H1 (cell line): Measurements from ENCODE around the gene ZNF212. TPM values are rescaled to one million over a fixed set of nuclear protein-coding genes. Genes with fewer than 3 reads are reported as not detected.

Source experiments
- CTCF ChIA-PET: fragments of 300-600 bp; sonication (Branson Sonifier 250); formaldehyde crosslinking; loops from one replicate; lab custom pipeline; 2021; ENCODE audit not compliant: partially characterized antibody; lab: Charles Lee
- POLR2A ChIA-PET: fragments of 300-600 bp; sonication (Branson Sonifier 250); formaldehyde crosslinking; loops from one replicate; lab custom pipeline; 2021; ENCODE audit warnings: inconsistent platforms; ENCODE audit not compliant: partially characterized antibody; lab: Charles Lee
- DNase-seq, 2 experiments: peaks; one replicate each; pipeline versions ENCODE4 v3.0.0 to v3.0.0-alpha.2; 2010 to 2022; ENCODE audit warnings: low spot score in 2 of 2, low read depth in 1 of 2, mixed read lengths in 1 of 2
- FAIRE-seq: peaks from 2 replicates; lab custom pipeline; 2011; peaks lifted over from hg19 to GRCh38; lab: Jason Lieb, UNC
- H2AFZ ChIP-seq: 2 replicates; pipeline ENCODE4 v1.8.1; 2012; ENCODE audit warnings: low read length, inconsistent platforms
- H2AK5ac ChIP-seq: 2 replicates; pipeline ENCODE4 v1.6.1; 2013; ENCODE audit warnings: low read depth, low read length
- H2BK120ac ChIP-seq: replicated peaks from 2 replicates; pipeline ENCODE3; 2013; ENCODE audit warnings: low read depth, low read length, inconsistent platforms
- H2BK12ac ChIP-seq: 2 replicates; pipeline ENCODE4 v1.6.1; 2013; ENCODE audit warnings: low read depth, low read length
- H2BK15ac ChIP-seq: 2 replicates; pipeline ENCODE4 v1.6.1; 2013; ENCODE audit warnings: low read length
- H2BK20ac ChIP-seq: 2 replicates; pipeline ENCODE4 v1.6.1; 2013; ENCODE audit warnings: low read length
- H2BK5ac ChIP-seq: 2 replicates; pipeline ENCODE4 v1.6.1; 2013; ENCODE audit warnings: low read depth, low read length
- H3K14ac ChIP-seq: 2 replicates; pipeline ENCODE4 v1.6.1; 2013; ENCODE audit warnings: inconsistent platforms; ENCODE audit not compliant: insufficient read length
- H3K18ac ChIP-seq: 2 replicates; pipeline ENCODE4 v1.6.1; 2013; ENCODE audit warnings: low read length; ENCODE audit errors: extremely low read depth
- H3K23ac ChIP-seq: 2 replicates; pipeline ENCODE4 v1.6.1; 2013; ENCODE audit warnings: inconsistent platforms; ENCODE audit not compliant: insufficient read length
- H3K23me2 ChIP-seq: 2 replicates; pipeline ENCODE4 v1.6.1; 2013; ENCODE audit warnings: low read depth, low read length
- H3K27ac ChIP-seq: 2 replicates; pipeline ENCODE4 v1.6.1; 2011; ENCODE audit warnings: low read depth, low read length, inconsistent platforms
- H3K27me3 ChIP-seq, 4 experiments: replicated peaks in 1 of 4; 1 replicate in 1 of 4; 2 replicates in 3 of 4; pipeline versions ENCODE4 v1.6.1 to v1.8.1; 2011 to 2013; ENCODE audit warnings: low read length in 3 of 4, mild to moderate bottlenecking in 3 of 4, inconsistent platforms in 2 of 4, mixed read lengths in 2 of 4, moderate library complexity in 1 of 4; ENCODE audit not compliant: control insufficient read depth in 3 of 4, insufficient read depth in 3 of 4; ENCODE audit errors: extremely low read depth in 1 of 4
- H3K36me3 ChIP-seq, 4 experiments: 2 replicates each; pipeline versions ENCODE4 v1.6.1 to v1.8.1; 2011 to 2013; ENCODE audit warnings: mild to moderate bottlenecking in 4 of 4, low read length in 3 of 4, moderate library complexity in 2 of 4, control low read depth in 1 of 4, inconsistent platforms in 1 of 4; ENCODE audit not compliant: insufficient read depth in 4 of 4, control insufficient read depth in 2 of 4
- H3K4ac ChIP-seq: replicated peaks from 2 replicates; pipeline ENCODE3; 2013; ENCODE audit warnings: low read length, low read depth, mixed read lengths, inconsistent platforms; ENCODE audit not compliant: insufficient read length
- H3K4me1 ChIP-seq, 4 experiments: replicated peaks in 1 of 4; 1 replicate in 1 of 4; 2 replicates in 3 of 4; pipeline versions ENCODE4 v1.6.1 to v1.8.1; 2011 to 2013; ENCODE audit warnings: low read length in 3 of 4, inconsistent platforms in 2 of 4, mixed read lengths in 1 of 4; ENCODE audit not compliant: insufficient read depth in 4 of 4, control insufficient read depth in 3 of 4
- H3K4me2 ChIP-seq, 2 experiments: 2 replicates each; pipeline versions ENCODE4 v1.6.1 to v1.8.1; 2011 to 2013; ENCODE audit warnings: low read depth in 2 of 2, low read length in 2 of 2, control low read depth in 1 of 2, inconsistent platforms in 1 of 2, mild to moderate bottlenecking in 1 of 2; ENCODE audit not compliant: insufficient read depth in 1 of 2
- H3K4me3 ChIP-seq, 4 experiments: fragments of 200-600, 300-600 bp in 1 of 4; sonication (generic), shearing (Covaris generic), sonication (Bioruptor Twin) in 1 of 4; 2 replicates each; pipeline versions ENCODE4 v1.5.1 to v1.8.1; 2011 to 2016; ENCODE audit warnings: low read length in 4 of 4, low read depth in 3 of 4, control low read depth in 2 of 4, inconsistent platforms in 2 of 4, mild to moderate bottlenecking in 2 of 4, mixed read lengths in 1 of 4, moderate library complexity in 1 of 4; ENCODE audit not compliant: insufficient read depth in 2 of 4; ENCODE audit errors: extremely low read depth in 1 of 4
- H3K56ac ChIP-seq: replicated peaks from 2 replicates; pipeline ENCODE3; 2013; ENCODE audit warnings: low read depth, mild to moderate bottlenecking, mixed read lengths, low read length, inconsistent platforms; ENCODE audit not compliant: insufficient read length
- H3K79me1 ChIP-seq: 2 replicates; pipeline ENCODE4 v1.6.1; 2013; ENCODE audit warnings: low read depth, low read length, control low read depth
- H3K79me2 ChIP-seq, 2 experiments: 2 replicates each; pipeline versions ENCODE4 v1.6.1 to v1.8.1; 2012 to 2013; ENCODE audit warnings: low read length in 2 of 2, mild to moderate bottlenecking in 2 of 2, inconsistent platforms in 1 of 2; ENCODE audit not compliant: insufficient read depth in 2 of 2, control insufficient read depth in 1 of 2
- H3K9ac ChIP-seq, 4 experiments: replicated peaks in 1 of 4; 1 replicate in 1 of 4; 2 replicates in 3 of 4; pipeline versions ENCODE4 v1.6.1 to v1.8.1; 2011 to 2013; ENCODE audit warnings: low read depth in 3 of 4, low read length in 3 of 4, control low read depth in 2 of 4, mild to moderate bottlenecking in 2 of 4, moderate library complexity in 2 of 4, inconsistent platforms in 1 of 4; ENCODE audit errors: extremely low read depth in 1 of 4
- H3K9me3 ChIP-seq, 2 experiments: 2 replicates each; pipeline versions ENCODE4 v1.6.1 to v1.8.1; 2012 to 2013; ENCODE audit warnings: mild to moderate bottlenecking in 2 of 2, moderate library complexity in 2 of 2, control low read depth in 1 of 2, inconsistent platforms in 1 of 2, low read depth in 1 of 2, low read length in 1 of 2, mixed read lengths in 1 of 2; ENCODE audit not compliant: insufficient read depth in 2 of 2
- H4K20me1 ChIP-seq, 2 experiments: replicated peaks in 1 of 2; 2 replicates each; pipeline versions ENCODE3 to v1.8.1; 2011 to 2013; ENCODE audit warnings: inconsistent platforms in 2 of 2, low read length in 2 of 2, mild to moderate bottlenecking in 1 of 2; ENCODE audit not compliant: insufficient read depth in 2 of 2, control insufficient read depth in 1 of 2
- H4K5ac ChIP-seq: 2 replicates; pipeline ENCODE4 v1.6.1; 2013; ENCODE audit warnings: low read length, low read depth, mixed read lengths, inconsistent platforms; ENCODE audit not compliant: insufficient read length
- H4K8ac ChIP-seq: 2 replicates; pipeline ENCODE4 v1.8.0; 2013; ENCODE audit warnings: mild to moderate bottlenecking, moderate library complexity, low read length, inconsistent platforms; ENCODE audit not compliant: insufficient read depth; ENCODE audit errors: extremely low read depth
- H4K91ac ChIP-seq: replicated peaks from 2 replicates; pipeline ENCODE3; 2013; ENCODE audit warnings: low read length, mixed read lengths, inconsistent platforms; ENCODE audit not compliant: insufficient read length
- POLR2AphosphoS5 ChIP-seq: IDR thresholded peaks from 2 replicates; pipeline ENCODE4 v1.6.1; 2011; ENCODE audit warnings: low read depth, low read length
- WGBS, 2 experiments: shearing (Covaris generic) in 1 of 2; methylation state at CpG; one replicate each; pipeline versions ENCODE4 v1.1.6 to v1.1.7; 2013 to 2015; ENCODE audit warnings: low lambda C conversion rate in 2 of 2, mixed read lengths in 2 of 2, inconsistent platforms in 1 of 2, low coverage in 1 of 2, missing lambda C conversion rate in 1 of 2; ENCODE audit not compliant: insufficient replicate concordance in 2 of 2, insufficient coverage in 1 of 2, insufficient read length in 1 of 2; ENCODE audit errors: extremely low coverage in 1 of 2, missing lambda C conversion rate in 1 of 2; 5-methylcytosine and 5-hydroxymethylcytosine counted together
- polyA plus RNA-seq, 7 experiments: library from polyadenylated mRNA; depleted of rRNA in 3 of 7; stranded (reverse) in 5 of 7; unstranded in 2 of 7; fragments of >200 nt in 5 of 7; fragments of 200-250 nt in 2 of 7; gene quantifications; 1 replicate in 5 of 7; 2 replicates in 1 of 7; 4 replicates in 1 of 7; pipeline versions ENCODE4 v1.2.1 to v1.2.3, GENCODE V29; 2011 to 2013; ENCODE audit warnings: missing spikeins in 2 of 7, mixed read lengths in 2 of 7
- total RNA-seq: library from RNA; stranded (reverse); fragmentation: NEBNext Ultra II Directional; extraction: Animal tissue kit (Norgen Biotek cat#: 25700); gene quantifications from 2 replicates; pipeline ENCODE4 v1.2.1, GENCODE V29; 2021

ZNF212 gene
- total and polyA plus RNA-seq, 2 of the 8 experiments (the other 6 are each of a cell fraction or from before 2014, with no cell fraction given) = 6.7 to 19.3 TPM

GRCh38 chr7:149283321-149283720 lies 43.9 kb downstream of the ZNF212 start:
- no peak overlapping the region for H4K91ac ChIP-seq
- H3K27me3 ChIP-seq = peaks cover 0 to 8% (median 4%) of the 10 kb centered on the region in 4 experiments; a peak in 3 of 7 replicates
- H4K5ac ChIP-seq = no peak overlapping the region
- H3K23ac ChIP-seq = no peak overlapping the region
- peaks cover 0 to 8% (median under 1%) of the 10 kb centered on the region in 4 experiments; a peak in 1 of 8 replicates for H3K36me3 ChIP-seq
- H3K14ac ChIP-seq = no peak overlapping the region
- 90% methylated on average over 3 of the region's 3 CpGs; no CpG with 5 or more reads in 1 of the 2 experiments for WGBS, 2 experiments
- FAIRE-seq (no peak), DNase-seq (no peak)
- H3K4me2 ChIP-seq = no peak overlapping the region
- no peak overlapping the region for H3K18ac ChIP-seq
- H4K8ac ChIP-seq = no peak overlapping the region
- no peak overlapping the region for H3K27ac ChIP-seq
- no peak overlapping the region for H2BK5ac ChIP-seq
- peaks cover 3% of the 10 kb centered on the region for H3K79me1 ChIP-seq
- ChIA-PET CTCF (interaction anchor here (1.1 to 4.4 kb wide), 5 partner anchors 9 to 141 kb away, joined by 3 to 21 read pairs (median 4); partner anchors contain the start of gene ZNF783), POLR2A (interaction anchor here (2.7 kb wide), 1 partner anchor 17 kb away, joined by 12 read pairs; no protein-coding TSS in a partner anchor)
- H2BK12ac ChIP-seq = no peak overlapping the region
- H3K9me3 ChIP-seq = no peaks in the 10 kb centered on the region
- H3K4me3 ChIP-seq = no peak overlapping the region
- peaks cover 0 to 5% of the 10 kb centered on the region in 2 experiments for H4K20me1 ChIP-seq
- peaks cover 0 to 6% (median 4%) of the 10 kb centered on the region in 4 experiments; a peak in 5 of 7 replicates for H3K4me1 ChIP-seq
- H3K4ac ChIP-seq = no peak overlapping the region
- no peak for TF ChIP-seq POLR2AphosphoS5
- TF ChIP-seq, all 59 proteins: peak for 0
- Histone ChIP-seq H2AFZ (no peak overlapping the region), H2AK5ac (no peak overlapping the region), H2BK120ac (no peak overlapping the region), H2BK20ac (no peak overlapping the region), H3K9ac (no peak overlapping the region), H3K23me2 (peaks cover 5% of the 10 kb centered on the region), H3K56ac (no peak overlapping the region), H3K79me2 (no peaks in the 10 kb centered on the region), H2BK15ac (no peak overlapping the region)
